Esophagus squamous epithelium (tissue), 4 donors: ENCODE data around the gene WSB1.

Experiments used
- CTCF ChIP-seq, 6 experiments: fragments of 450-650 bp in 4 of 6; fragments of 200-600 bp in 2 of 6; sonication (generic) in 2 of 6; IDR thresholded peaks; one replicate each; pipeline ENCODE4 v1.5.1; 2016 to 2019; ENCODE audit warnings: antibody characterized with exemption in 6 of 6, mild to moderate bottlenecking in 4 of 6, moderate library complexity in 4 of 6
- POLR2A ChIP-seq, 4 donors: fragments of 450-650 bp; IDR thresholded peaks; one replicate each; pipeline ENCODE4 v1.6.1; 2017; ENCODE audit warnings: antibody characterized with exemption in 4 of 4, mild to moderate bottlenecking in 4 of 4, moderate library complexity in 3 of 4

GRCh38 chr17:27351759-27352158, 57.8 kb downstream of the WSB1 start:
- no peak for TF ChIP-seq POLR2A (IDR thresholded peaks at IDR 0.05)
- TF ChIP-seq CTCF (IDR thresholded peaks at IDR 0.05), result no peak
